GM20000 (cell line): Measurements from ENCODE around the gene S100A2.
"Not testable (repeated sequence)": the region's sequence is repeated elsewhere in the genome, so short reads cannot be mapped to it uniquely, and the experiment has no call there.

ENCODE experiments used
- DNase-seq: peaks from one replicate; pipeline ENCODE4 v3.0.0; 2012; ENCODE audit warnings: low spot score
- TF ChIP-seq, protein P1 (sequence below): IDR thresholded peaks from 2 replicates; pipeline ENCODE4 v1.5.1; 2012; ENCODE audit warnings: mild to moderate bottlenecking, control low read depth; ENCODE audit errors: extremely low read depth, missing control alignments

Gene S100A2

DNA sequence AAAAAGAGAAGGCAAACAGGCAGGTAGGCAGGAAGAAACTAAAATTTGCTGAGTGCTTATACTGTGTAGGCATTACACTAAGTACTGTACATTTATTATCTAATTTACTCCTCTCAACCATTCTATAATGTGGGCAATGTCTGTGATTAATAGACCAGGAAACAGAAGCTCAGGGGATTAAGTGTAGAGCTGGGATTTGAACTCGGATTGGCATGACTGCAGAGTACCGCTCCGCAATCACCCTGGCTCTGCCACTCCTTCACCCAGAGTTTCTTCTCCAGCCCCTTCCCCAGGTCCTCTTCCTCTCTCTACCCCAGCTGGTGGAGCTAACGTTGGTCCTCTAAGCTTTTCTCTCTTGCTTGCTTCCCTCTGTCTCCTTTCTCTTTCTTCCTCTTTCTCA, 11.5 kb upstream of the S100A2 start:
- no peak for DNase-seq

DNA sequence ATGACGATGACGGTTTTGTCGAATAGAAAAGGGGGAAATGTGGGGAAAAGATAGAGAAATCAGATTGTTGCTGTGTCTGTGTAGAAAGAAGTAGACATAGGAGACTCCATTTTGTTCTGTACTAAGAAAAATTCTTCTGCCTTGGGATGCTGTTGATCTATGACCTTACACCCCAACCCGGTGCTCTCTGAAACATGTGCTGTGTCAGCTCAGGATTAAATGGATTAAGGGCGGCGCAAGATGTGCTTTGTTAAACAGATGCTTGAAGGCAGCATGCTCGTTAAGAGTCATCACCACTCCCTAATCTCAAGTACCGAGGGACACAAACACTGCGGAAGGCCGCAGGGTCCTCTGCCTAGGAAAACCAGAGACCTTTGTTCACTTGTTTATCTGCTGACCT, 9.9 kb upstream of the S100A2 start:
- not testable (repeated sequence) for DNase-seq

More for the DNA sequence above, 11.5 kb upstream of the S100A2 start:
- TF ChIP-seq, protein P1, sequence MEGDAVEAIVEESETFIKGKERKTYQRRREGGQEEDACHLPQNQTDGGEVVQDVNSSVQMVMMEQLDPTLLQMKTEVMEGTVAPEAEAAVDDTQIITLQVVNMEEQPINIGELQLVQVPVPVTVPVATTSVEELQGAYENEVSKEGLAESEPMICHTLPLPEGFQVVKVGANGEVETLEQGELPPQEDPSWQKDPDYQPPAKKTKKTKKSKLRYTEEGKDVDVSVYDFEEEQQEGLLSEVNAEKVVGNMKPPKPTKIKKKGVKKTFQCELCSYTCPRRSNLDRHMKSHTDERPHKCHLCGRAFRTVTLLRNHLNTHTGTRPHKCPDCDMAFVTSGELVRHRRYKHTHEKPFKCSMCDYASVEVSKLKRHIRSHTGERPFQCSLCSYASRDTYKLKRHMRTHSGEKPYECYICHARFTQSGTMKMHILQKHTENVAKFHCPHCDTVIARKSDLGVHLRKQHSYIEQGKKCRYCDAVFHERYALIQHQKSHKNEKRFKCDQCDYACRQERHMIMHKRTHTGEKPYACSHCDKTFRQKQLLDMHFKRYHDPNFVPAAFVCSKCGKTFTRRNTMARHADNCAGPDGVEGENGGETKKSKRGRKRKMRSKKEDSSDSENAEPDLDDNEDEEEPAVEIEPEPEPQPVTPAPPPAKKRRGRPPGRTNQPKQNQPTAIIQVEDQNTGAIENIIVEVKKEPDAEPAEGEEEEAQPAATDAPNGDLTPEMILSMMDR, result no peak

DNA sequence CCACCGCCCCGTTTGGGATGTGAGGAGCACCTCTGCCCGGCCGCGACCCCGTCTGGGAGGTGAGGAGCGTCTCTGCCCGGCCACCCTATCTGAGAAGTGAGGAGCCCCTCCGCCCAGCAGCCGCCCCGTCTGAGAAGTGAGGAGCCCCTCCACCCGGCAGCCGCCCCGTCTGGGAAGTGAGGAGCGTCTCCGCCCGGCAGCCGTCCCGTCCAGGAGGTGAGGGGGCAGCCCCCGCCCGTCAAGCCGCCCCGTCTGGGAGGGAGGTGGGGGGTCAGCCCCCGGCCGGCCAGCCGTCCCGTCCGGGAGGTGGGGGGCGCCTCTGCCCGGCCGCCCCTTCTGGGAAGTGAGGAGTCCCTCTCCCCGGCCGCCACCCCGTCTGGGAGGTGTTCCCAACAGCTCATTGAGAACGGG, 9.4 kb upstream of the S100A2 start:
- not testable (repeated sequence) for DNase-seq

DNA sequence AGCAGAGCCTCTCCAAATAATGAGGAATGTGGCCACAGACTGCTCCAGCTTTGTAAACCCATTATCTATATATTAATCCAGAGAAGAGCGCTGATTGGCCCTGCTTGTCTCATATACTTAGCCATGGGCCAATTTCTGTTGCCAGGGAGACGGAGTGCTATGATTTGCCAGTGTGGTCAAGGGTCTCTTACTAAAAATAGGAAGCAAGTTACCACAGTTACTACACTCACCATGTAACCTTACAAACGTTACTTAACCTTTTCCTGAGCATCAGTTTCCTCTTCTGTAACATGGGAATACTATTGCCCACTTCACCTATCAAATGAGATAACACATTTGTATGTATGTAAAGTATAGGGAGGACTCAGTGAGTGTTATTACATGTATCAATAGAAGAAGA, 7.7 kb upstream of the S100A2 start:
- no peak for DNase-seq

DNA sequence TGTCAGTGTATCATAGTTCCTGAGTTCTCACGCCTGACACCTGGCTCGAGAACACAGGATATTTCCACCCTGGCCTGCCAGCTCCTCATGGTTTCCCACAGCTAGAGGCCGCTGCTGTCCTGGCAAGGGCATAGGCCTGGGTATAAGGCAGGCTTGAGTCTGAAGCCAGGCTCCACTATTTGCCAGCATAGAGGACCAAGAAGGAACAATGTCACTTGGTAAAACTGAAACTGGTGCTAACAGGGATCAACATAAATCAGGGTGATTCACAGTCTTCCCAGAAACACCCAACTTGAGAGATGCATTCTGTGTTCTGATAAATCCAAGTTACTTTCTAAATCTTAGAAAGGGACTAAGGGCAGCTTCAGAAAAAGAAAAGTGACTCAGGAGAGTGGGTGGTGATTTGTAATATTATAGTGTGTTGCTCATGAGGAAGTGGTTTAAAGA, 6.9 kb upstream of the S100A2 start:
- peak; percentile 78 for DNase-seq
- TF ChIP-seq, protein P1, result peak; percentile 89

More for the DNA sequence above, 7.7 kb upstream of the S100A2 start:
- TF ChIP-seq, protein P1, result no peak

DNA sequence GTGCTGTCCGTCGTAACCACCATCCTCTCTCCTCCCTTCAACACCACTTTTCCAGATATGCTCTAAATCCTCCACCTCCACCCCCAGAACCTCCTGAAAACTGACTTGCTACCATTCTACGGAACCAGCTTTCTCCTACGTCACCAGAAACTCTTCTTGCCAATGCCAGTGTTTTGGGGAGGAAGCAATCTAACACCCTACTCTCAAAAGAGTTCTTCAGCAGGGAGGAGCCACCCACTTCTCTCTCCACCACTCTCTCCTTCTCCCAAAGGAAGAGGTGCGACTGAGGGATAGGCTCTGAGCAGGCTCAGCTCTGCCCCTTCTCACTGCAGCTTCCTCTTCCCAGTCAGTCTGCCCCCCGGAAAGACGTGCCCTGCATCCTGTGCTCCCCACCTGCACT, 6.1 kb upstream of the S100A2 start:
- DNase-seq, result no peak
- TF ChIP-seq, protein P1, result no peak

DNA sequence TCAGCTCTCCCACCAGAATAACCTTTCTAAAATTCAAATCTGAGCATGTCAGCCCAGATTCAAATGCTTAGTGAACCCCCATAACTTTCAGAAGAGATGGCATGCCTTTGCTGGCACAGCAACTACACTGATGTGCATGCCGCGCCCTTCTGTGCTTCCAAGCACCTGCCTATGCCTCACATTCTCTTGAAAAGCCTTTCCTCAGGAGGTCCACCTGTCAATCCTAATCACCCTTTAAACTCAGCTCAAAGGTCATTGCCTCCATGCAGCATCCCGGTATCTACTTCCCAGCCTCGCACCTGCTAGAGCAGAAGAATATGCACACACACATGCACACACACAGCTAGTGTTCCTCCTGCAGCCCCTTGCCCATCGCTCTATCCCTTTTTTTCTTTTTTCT, 5.2 kb upstream of the S100A2 start:
- TF ChIP-seq, protein P1, result no peak
- DNase-seq, result no peak

DNA sequence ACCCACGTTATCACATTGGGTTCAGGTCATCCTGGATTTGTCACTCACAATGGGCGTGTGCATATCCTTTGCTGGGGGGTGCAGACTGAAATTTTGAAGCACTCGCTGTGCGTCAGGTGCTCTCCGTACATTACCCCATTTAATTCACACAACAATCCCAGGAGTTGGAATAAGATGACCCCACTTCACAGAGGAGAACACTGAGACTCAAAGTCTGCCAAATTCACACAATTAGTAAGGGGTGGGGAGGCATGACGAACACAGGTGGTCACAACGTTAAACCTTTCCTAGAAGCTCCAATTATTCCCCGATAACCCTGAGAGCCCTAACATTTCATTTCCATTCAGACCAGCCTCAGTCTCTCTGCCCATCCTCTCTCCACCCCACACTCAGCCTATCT, 3.8 kb upstream of the S100A2 start:
- TF ChIP-seq, protein P1, result no peak
- DNase-seq, result no peak
